ENCODE results near the gene MFSD2B. TPM values are rescaled to one million over a fixed set of nuclear protein-coding genes. Genes with fewer than 3 reads are reported as not detected.

MFSD2B gene
- polyA plus RNA-seq, 1 experiment = 0.10 TPM

- Histone ChIP-seq H3K27me3 (ENCODE audit: control insufficient read depth, insufficient read depth, low read length) (no peaks in the 10 kb centered on the region), H3K36me3 (ENCODE audit: control insufficient read depth, insufficient read depth, low read length) (no peaks in the 10 kb centered on the region), H3K4me3 (ENCODE audit: low read depth, low read length) (peak overlapping the region; percentile 81)
- no peak for TF ChIP-seq CTCF (IDR thresholded peaks at IDR 0.05; ENCODE audit: insufficient read depth, low read depth, low read length)
- ChIA-PET POLR2A (no interaction called here), CTCF (no interaction called here)
- no peak for DNase-seq (ENCODE audit: low read depth)
These were observed 35.9 kb downstream of the MFSD2B start for GRCh38 chr2:24045511-24046508.

GRCh38 chr2:24046599-24046929 lies 36.7 kb downstream of the MFSD2B start:
- peak overlapping the region; percentile 81 for H3K4me3 ChIP-seq (ENCODE audit: low read depth, low read length)
- no peak for TF ChIP-seq CTCF (IDR thresholded peaks at IDR 0.05; ENCODE audit: insufficient read depth, low read depth, low read length)
- ChIA-PET POLR2A (interaction anchor here (0.5 kb wide), 1 partner anchor 408 kb away, joined by 3 read pairs; no protein-coding TSS in a partner anchor), CTCF (interaction anchor here (1.1 kb wide), 2 partner anchors 13 to 17 kb away, joined by 3 to 4 read pairs; no protein-coding TSS in a partner anchor)
- no peaks in the 10 kb centered on the region for H3K27me3 ChIP-seq (ENCODE audit: control insufficient read depth, insufficient read depth, low read length)
- H3K36me3 ChIP-seq (ENCODE audit: control insufficient read depth, insufficient read depth, low read length) = no peaks in the 10 kb centered on the region
- no peak for DNase-seq (ENCODE audit: low read depth)

GRCh38 chr2:24046930-24047702 lies 37.2 kb downstream of the MFSD2B start, which contains the start of gene WDCP:
TSS of gene WDCP (minus strand) at chr2:24047391. CDS start at chr2:24039494, 7,897 bp downstream.
- POLR2A ChIA-PET = interaction anchor here (0.5 to 1.0 kb wide), 2 partner anchors 120 to 407 kb away, joined by 3 to 4 read pairs; partner anchors contain the start of gene ATAD2B
- peak; percentile 97 for DNase-seq (ENCODE audit: low read depth)
- H3K36me3 ChIP-seq (ENCODE audit: control insufficient read depth, insufficient read depth, low read length) = no peaks in the 10 kb centered on the region

DNA sequence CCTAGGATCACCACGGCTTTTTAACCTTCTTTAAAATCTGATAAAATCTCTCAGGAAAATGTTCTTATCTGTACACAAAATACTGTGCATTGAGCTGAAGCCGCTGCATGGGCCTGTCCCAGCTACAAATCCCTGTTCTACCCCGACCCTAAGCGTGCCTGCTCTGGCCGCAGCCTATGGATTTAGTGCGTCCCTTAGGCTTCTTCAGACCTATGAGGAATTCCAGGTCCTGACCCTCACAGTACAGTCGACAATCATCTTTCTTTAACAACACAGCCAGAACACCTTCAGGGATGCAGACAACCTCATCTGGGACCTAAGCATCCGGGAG lies 37.8 kb downstream of the MFSD2B start:
- Histone ChIP-seq H3K27me3 (ENCODE audit: control insufficient read depth, insufficient read depth, low read length) (no peaks in the 10 kb centered on the region), H3K4me3 (ENCODE audit: low read depth, low read length) (no peak overlapping the region), H3K36me3 (ENCODE audit: control insufficient read depth, insufficient read depth, low read length) (no peaks in the 10 kb centered on the region)
- CTCF ChIA-PET = interaction anchor here (0.9 to 1.1 kb wide), 2 partner anchors 15 to 18 kb away, joined by 3 read pairs; no protein-coding TSS in a partner anchor
- no peak for DNase-seq (ENCODE audit: low read depth)
- POLR2A ChIA-PET = interaction anchor here (1.0 kb wide), 1 partner anchor 120 kb away, joined by 4 read pairs; the partner anchor contains the start of gene ATAD2B
- no peak for TF ChIP-seq CTCF (IDR thresholded peaks at IDR 0.05; ENCODE audit: insufficient read depth, low read depth, low read length)

More at GRCh38 chr2:24046930-24047702, 37.2 kb downstream of the MFSD2B start, which contains the start of gene WDCP:
- CTCF ChIA-PET = interaction anchor here (0.9 to 1.1 kb wide), 3 partner anchors 12 to 18 kb away, joined by 3 to 4 read pairs (median 3); no protein-coding TSS in a partner anchor
- H3K27me3 ChIP-seq (ENCODE audit: control insufficient read depth, insufficient read depth, low read length) = no peaks in the 10 kb centered on the region
- TF ChIP-seq CTCF (IDR thresholded peaks at IDR 0.05; ENCODE audit: insufficient read depth, low read depth, low read length) = no peak
- peak within 1 kb of the TSS; percentile 81 for H3K4me3 ChIP-seq (ENCODE audit: low read depth, low read length)

Measured in BJ (cell line).